HUES48 (cell line): ENCODE results near the gene UNC13B.

Experiments
- H3K27ac ChIP-seq: one replicate; pipeline ENCODE4 v1.7.0; 2013; ENCODE audit warnings: low read depth, low read length, inconsistent platforms
- H3K27me3 ChIP-seq: 2 replicates; pipeline ENCODE4 v1.6.1; 2013; ENCODE audit warnings: mild to moderate bottlenecking, low read length; ENCODE audit not compliant: control insufficient read depth, insufficient read depth
- H3K36me3 ChIP-seq: 2 replicates; pipeline ENCODE4 v1.6.1; 2013; ENCODE audit warnings: low read length; ENCODE audit not compliant: control insufficient read depth, insufficient read depth
- H3K4me1 ChIP-seq: 2 replicates; pipeline ENCODE4 v1.6.1; 2013; ENCODE audit warnings: mild to moderate bottlenecking, low read length; ENCODE audit not compliant: control insufficient read depth, insufficient read depth
- H3K4me3 ChIP-seq: 2 replicates; pipeline ENCODE4 v1.5.1; 2013; ENCODE audit warnings: mild to moderate bottlenecking, low read depth, low read length
- H3K9ac ChIP-seq: 2 replicates; pipeline ENCODE4 v1.6.1; 2013; ENCODE audit warnings: mild to moderate bottlenecking, low read depth, low read length, moderate library complexity
- H3K9me3 ChIP-seq: 2 replicates; pipeline ENCODE4 v1.6.1; 2013; ENCODE audit warnings: low read length; ENCODE audit not compliant: control insufficient read depth, insufficient read depth

UNC13B gene

DNA sequence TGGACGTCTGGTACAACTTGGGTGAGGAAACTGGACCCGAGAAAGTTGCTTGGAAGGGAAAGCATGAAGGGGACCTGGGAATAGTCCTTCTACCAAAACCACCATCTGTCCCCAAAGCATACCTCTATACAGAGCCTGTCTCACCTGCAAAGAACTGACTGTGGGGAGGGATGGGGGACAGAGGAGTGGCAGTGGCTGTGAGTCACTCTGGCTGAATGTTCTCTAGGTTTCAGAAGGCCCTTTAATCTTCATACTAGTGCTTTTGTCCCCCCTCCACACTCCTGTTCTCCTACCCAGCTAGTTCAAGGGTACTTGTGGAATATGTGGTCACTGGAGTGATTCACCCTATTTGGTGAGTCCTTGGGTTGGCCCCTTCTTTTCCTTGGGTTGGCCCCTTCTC, 218.8 kb downstream of the UNC13B start:
- Histone ChIP-seq H3K4me1 (0 out of 2 replicates have a peak, but pooled peaks cover 6% of the 10 kb centered on the region), H3K27me3 (no peaks in the 10 kb centered on the region), H3K9ac (no peak overlapping the region), H3K9me3 (no peaks in the 10 kb centered on the region), H3K36me3 (peaks cover 33% of the 10 kb centered on the region), H3K4me3 (no peak overlapping the region), H3K27ac (no peak overlapping the region)

DNA sequence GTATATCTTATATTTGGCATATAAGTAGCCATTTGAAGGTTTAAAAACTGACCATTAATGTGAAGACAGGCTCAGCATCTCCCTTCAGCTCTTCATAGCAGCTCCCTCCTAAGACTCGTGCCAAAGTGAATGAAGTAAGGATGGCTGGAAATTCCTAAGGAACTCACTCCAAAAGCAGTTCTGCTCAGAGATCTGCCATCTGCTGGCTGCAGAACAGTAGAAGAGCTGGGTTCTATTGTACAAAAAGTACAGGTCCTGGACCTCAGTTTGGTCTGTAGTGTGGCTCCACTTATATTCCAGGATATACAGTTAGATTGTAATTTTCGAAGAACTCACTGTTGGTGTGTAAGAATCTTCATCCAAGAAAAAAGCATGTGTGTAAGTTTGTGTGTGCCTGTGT, 223.2 kb downstream of the UNC13B start:
- H3K9me3 ChIP-seq: no peaks in the 10 kb centered on the region
- H3K4me3 ChIP-seq: no peak overlapping the region
- no peak overlapping the region for H3K27ac ChIP-seq
- no peaks in the 10 kb centered on the region for H3K27me3 ChIP-seq
- no peak overlapping the region for H3K9ac ChIP-seq
- peaks cover 52% of the 10 kb centered on the region for H3K36me3 ChIP-seq
- 0 out of 2 replicates have a peak, but pooled peaks cover 6% of the 10 kb centered on the region for H3K4me1 ChIP-seq

DNA sequence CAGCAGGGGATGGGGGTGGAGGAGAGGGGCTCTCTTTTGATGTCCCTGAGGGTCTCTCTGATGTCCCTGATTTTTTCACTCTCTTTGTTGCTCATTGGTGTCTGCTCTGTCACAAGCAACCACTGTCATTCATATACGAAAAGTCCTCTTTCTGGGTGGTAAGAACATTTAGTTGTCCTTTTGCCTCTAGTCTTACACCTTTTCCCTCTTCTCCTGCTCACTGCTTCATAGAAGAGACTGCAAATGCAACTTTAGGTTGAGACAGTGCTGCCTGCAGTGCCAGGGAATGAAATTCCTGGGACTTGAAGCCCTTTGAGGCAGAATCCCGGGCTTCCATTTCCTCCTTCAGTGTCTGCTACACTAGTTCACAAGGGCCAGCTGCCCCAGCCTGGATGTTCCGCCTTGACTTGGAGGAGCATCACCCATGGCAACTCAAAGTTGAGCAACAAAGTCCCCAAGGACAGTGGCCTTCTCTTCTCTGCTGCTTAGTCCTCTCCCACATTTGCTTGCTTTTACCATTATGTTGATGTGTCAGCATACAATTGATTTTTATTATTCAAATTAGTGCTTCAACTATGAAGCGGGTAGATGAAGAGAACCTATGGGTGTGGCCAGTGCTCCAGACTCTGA, 233.4 kb downstream of the UNC13B start:
- Histone ChIP-seq H3K27ac (no peak overlapping the region), H3K4me3 (no peak overlapping the region), H3K27me3 (no peaks in the 10 kb centered on the region), H3K9me3 (no peaks in the 10 kb centered on the region), H3K4me1 (no peaks in the 10 kb centered on the region), H3K9ac (no peak overlapping the region), H3K36me3 (peaks cover 59% of the 10 kb centered on the region)

- H3K27ac ChIP-seq: no peak overlapping the region
- no peak overlapping the region for H3K9ac ChIP-seq
- H3K36me3 ChIP-seq: peaks cover 59% of the 10 kb centered on the region
- H3K27me3 ChIP-seq: no peaks in the 10 kb centered on the region
- H3K9me3 ChIP-seq: no peaks in the 10 kb centered on the region
- no peak overlapping the region for H3K4me3 ChIP-seq
- H3K4me1 ChIP-seq: no peaks in the 10 kb centered on the region
These were observed 233.9 kb downstream of the UNC13B start for GRCh38 chr9:35395706-35396101.

GRCh38 chr9:35396560-35397215, 234.9 kb downstream of the UNC13B start:
- H3K9me3 ChIP-seq: no peaks in the 10 kb centered on the region
- H3K9ac ChIP-seq: no peak overlapping the region
- H3K4me1 ChIP-seq: no peaks in the 10 kb centered on the region
- no peaks in the 10 kb centered on the region for H3K27me3 ChIP-seq
- peaks cover 59% of the 10 kb centered on the region for H3K36me3 ChIP-seq
- no peak overlapping the region for H3K27ac ChIP-seq
- H3K4me3 ChIP-seq: no peak overlapping the region

GRCh38 chr9:35397216-35397698, 235.4 kb downstream of the UNC13B start:
- Histone ChIP-seq H3K27me3 (no peaks in the 10 kb centered on the region), H3K4me3 (no peak overlapping the region), H3K9me3 (no peaks in the 10 kb centered on the region), H3K4me1 (no peaks in the 10 kb centered on the region), H3K36me3 (peaks cover 60% of the 10 kb centered on the region), H3K9ac (no peak overlapping the region), H3K27ac (no peak overlapping the region)

DNA sequence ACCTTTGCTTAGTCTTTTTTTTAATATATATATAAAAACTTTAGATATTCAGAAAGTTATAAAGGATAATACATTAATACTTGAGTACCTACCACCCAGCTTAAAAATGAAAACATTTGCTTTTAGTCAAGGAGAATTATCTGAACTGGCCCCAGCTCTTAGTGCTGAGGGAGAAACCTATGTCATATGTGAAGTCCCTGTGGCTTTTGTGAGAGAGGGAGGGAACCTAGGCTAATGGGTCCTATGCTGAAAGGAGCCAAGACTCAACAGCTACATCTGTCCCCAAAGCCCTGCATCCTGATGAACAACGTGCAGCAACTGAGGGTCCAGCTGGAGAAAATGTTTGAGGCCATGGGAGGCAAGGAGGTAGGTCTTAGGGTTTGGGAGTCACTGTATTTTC, 236.1 kb downstream of the UNC13B start:
- no peaks in the 10 kb centered on the region for H3K27me3 ChIP-seq
- H3K36me3 ChIP-seq: peaks cover 62% of the 10 kb centered on the region
- no peaks in the 10 kb centered on the region for H3K4me1 ChIP-seq
- H3K4me3 ChIP-seq: no peak overlapping the region
- H3K9me3 ChIP-seq: no peaks in the 10 kb centered on the region
- no peak overlapping the region for H3K27ac ChIP-seq
- H3K9ac ChIP-seq: no peak overlapping the region

GRCh38 chr9:35398651-35399335, 237.0 kb downstream of the UNC13B start:
- no peak overlapping the region for H3K9ac ChIP-seq
- no peaks in the 10 kb centered on the region for H3K9me3 ChIP-seq
- no peaks in the 10 kb centered on the region for H3K27me3 ChIP-seq
- no peaks in the 10 kb centered on the region for H3K4me1 ChIP-seq
- H3K36me3 ChIP-seq: peaks cover 64% of the 10 kb centered on the region
- no peak overlapping the region for H3K4me3 ChIP-seq
- H3K27ac ChIP-seq: no peak overlapping the region

- Histone ChIP-seq H3K4me1 (peaks cover 11% of the 10 kb centered on the region), H3K4me3 (no peak overlapping the region), H3K9ac (no peak overlapping the region), H3K27me3 (no peaks in the 10 kb centered on the region), H3K27ac (no peak overlapping the region), H3K9me3 (no peaks in the 10 kb centered on the region), H3K36me3 (peaks cover 31% of the 10 kb centered on the region)
These were observed 243.1 kb downstream of the UNC13B start for GRCh38 chr9:35404865-35405264.

GRCh38 chr9:35406183-35406959, 244.6 kb downstream of the UNC13B start:
- Histone ChIP-seq H3K9ac (no peak overlapping the region), H3K4me3 (peak overlapping the region; percentile 63), H3K9me3 (no peaks in the 10 kb centered on the region), H3K27ac (no peak overlapping the region), H3K36me3 (peaks cover 17% of the 10 kb centered on the region), H3K27me3 (no peaks in the 10 kb centered on the region), H3K4me1 (peaks cover 11% of the 10 kb centered on the region)
